Limb (tissue), 2 donors: ENCODE data around the gene TMEM151A.
"Not testable (repeated sequence)": the region's sequence is repeated elsewhere in the genome, so short reads cannot be mapped to it uniquely, and the experiment has no call there.

Experiments
- DNase-seq, 2 donors: peaks; one replicate each; pipeline ENCODE4 v3.0.0-alpha.2; 2016; ENCODE audit errors: extremely low spot score in 2 of 2

The TMEM151A gene

GRCh38 chr11:66309475-66309874 lies 17.8 kb downstream of the TMEM151A start:
- no peak for DNase-seq

GRCh38 chr11:66310324-66310723 lies 18.6 kb downstream of the TMEM151A start:
- no peak for DNase-seq

GRCh38 chr11:66310803-66311440 lies 19.2 kb downstream of the TMEM151A start:
- not testable (repeated sequence) for DNase-seq

DNA sequence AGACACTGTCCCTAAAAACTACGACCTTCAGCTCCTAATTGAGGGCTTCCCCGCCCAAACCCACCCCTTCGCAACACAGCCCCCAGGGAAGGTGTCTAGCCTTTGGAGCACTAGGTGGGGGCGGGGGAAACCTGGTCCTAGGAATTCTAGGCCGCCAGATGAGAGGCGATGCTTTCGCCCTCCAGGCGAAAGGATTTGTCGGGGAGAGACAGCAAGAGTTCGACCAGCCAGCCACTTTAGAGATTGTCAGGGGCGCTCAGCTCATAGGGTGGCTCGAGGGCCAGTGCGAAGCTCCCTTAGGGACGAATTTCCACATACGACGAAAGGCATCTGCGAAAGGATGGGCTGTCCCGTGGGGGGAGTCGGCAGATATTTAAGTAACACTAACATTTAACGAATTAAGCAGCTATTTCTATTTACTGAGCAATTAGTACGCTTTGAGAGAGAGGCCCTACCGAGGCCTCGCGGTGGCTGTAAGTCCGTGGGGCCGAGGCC lies 19.8 kb downstream of the TMEM151A start:
- no peak for DNase-seq

DNA sequence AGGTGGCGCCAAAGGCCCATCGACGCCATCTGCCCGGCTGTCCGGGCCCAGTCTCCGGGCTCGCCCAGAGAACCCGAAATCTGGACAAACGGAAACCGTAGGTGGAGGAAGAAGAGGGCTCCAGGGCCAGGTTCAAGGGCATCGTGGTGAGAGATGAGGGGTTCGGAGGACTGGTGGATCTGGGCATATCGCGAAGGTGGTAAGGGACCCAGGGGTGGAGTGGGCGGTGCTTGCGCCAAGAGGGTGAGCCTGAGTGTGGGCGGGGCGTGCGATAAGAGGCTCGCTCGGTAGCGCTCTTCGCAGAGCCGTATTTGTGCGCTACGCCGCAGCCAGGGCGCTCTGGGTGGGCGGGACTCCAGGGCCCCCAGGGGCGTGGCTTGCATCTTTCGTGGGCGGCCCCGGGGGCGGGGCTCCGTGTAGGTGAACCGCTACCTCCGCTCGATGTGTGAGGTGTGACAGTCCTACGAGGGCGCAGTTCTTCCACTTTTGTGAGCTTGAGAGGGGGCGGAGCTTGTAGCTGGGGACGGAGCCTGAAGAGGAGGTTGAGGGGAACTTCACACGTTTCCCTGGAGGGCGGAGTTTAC lies 20.4 kb downstream of the TMEM151A start:
- DNase-seq = peak; percentile 86 to 93

DNA sequence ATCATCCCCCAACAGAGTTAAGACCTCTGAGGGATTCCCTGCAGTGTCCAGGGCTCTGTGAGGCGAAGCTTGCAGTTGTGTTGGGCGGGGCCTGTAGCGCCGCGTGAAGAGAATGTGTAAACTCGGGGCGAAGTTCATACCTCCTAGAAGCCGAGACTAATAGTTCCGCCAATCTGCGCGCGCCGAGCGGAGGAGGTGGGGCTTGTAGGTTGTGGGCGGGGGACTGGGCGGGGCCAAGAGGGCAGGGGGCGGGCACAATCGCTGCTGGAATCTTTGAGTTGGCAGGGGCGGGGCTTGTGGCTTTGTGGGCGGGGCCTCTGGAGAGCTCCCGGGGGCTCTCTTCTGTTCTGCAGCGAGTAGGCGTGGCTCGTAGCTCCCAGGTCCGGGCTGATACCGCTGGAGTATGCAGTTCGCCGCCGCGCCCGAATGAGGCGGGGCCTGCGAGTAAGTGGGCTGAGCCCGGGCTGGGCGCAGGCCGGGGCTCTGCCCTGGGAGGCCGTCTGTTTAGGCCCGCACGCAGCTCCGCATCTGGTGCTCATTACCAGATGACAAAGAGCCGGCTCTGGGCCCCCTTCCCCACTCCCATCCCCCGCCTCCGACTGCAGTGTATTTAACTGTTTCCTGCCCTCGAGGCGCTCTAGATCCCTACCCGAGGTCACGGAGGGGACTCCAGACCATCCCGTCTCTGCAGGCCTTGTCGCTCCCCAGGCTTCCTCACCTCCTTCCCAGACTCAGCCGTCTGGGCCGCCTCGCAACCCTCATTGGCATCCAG lies 21.0 kb downstream of the TMEM151A start:
- peak; percentile 97 to 100 for DNase-seq

DNA sequence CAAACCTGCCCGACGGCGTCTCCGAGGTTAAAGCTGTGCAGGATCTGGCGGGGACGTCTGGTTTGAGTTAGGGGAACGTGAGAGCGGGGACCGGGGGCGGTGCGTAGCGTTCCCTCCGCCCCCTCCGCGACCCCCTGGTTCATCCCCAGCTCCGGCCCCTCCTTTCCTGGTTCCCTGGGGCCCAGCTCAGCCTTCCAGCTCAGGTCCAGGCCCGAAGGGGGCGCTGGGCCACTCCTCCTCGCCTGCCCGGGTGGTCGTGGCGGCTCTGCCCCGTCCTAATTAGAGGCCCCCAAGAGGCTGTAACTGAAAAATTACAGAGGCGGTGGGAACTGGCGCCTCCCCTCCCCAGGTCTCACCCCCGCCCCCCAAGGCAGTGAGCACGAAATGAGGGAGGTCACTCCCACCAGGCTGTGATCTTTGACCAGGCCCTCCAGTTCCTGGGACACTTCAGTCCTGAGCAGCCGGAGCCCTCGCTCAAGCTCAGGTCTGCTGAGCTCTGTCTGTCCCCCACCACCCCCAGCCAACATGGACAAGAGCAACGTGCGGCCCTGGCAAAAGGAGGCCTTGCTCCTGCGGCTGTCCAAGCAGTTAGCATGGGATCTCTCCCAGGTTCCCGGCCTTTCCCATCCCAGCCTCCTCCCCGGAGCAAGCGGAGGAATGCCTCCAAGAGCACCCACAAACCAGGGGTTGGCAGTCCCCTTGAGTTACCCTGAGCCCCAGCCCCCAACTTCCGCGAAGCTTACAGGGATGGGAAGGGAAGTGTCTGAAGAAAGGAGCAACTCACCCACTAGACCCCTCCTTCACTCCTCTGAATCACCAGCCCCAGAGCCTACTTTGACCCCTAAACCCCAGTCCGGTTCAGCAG lies 21.9 kb downstream of the TMEM151A start:
- peak; percentile 84 to 88 for DNase-seq

DNA sequence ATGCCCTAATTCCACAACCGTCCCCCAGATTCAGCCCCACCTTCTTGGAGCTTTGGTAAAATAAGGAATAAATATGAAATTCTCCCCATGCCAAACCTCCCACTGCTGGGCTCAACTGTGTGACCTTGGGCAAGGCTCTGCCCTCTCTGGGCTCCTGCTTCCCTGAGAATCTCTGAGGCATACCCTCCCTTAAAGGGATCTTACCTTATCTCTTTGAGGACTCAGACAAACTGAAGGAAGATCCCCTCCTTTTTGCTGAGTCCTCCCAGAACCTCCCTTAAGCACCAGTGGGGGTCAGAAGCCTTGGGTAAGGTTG lies 22.4 kb downstream of the TMEM151A start:
- DNase-seq = no peak

GRCh38 chr11:66314561-66315497 lies 23.1 kb downstream of the TMEM151A start:
- peak in 1 of 2 donors; percentile 0 for DNase-seq

- DNase-seq = no peak
These were observed 23.8 kb downstream of the TMEM151A start for GRCh38 chr11:66315498-66315885.

DNA sequence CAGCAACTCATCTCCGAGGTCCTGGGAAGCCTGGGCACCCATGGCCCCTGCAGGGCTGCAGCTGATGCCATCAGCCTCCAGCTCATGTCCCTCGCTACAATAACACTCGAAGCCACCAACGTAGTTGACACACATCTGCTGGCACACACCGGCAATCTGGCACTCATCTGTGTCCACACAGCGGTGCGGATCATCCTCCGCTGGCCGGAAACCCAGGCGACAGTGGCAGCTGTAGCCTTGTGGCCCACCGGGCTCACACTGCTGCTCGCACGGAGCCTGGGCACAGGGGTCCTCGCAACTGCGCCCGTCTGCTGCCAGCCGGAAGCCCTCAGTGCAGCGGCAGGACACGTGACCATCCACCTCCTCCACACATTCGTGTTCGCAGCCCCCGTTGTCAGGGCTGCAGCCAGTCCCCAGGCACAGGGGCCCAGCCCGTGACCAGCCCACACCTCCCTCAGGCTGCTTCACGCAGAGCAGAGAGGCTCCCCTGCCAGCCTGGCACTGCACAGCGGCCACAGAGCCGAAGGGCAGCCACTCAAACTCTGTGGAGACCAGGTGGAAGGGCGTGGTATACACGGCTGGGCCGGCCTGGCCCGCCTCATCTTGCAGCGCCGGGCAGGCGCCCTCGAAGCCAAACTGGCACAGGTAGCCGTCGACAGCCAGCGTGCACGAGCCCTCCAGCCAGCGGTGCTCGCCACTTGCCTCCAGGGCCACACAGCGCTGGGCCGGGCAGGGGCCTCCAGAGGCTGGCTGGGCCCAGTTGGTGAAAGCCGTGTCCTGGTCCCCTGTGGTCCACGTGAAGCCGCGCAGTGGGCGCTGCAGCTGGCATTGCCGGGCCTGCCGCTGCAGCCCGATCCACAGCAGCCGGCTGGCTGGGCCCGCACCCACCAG lies 24.5 kb downstream of the TMEM151A start:
- peak in 1 of 2 donors; percentile 42 for DNase-seq

GRCh38 chr11:66316849-66317251 lies 25.2 kb downstream of the TMEM151A start, which contains the start of gene CD248:
Gene CD248, minus strand, starts transcription at chr11:66317044. Its CDS starts 17 bp downstream, at chr11:66317027.
- peak; percentile 65 to 84 for DNase-seq

DNA sequence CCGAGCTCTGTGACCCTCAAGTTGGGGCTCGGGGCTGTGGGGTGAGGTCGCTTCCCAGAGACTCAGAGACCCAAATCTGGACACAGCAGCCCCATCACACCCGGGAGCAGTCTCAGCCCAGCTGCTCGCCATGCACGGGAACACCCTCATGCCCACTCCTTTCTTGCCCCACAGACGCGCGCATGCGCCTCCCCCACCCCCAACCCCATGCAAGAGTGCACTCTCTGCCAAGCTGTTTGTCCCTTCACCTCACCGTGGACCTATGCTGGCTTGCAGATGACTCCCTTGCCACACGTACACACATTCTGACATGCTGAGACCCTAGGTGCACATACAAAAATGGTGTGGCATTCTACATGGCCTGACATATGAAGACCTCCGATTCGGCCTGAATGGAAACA lies 25.6 kb downstream of the TMEM151A start:
- DNase-seq = peak; percentile 52 to 74

- peak in 1 of 2 donors; percentile 71 for DNase-seq
These were observed 26.3 kb downstream of the TMEM151A start for GRCh38 chr11:66317723-66318599.

DNA sequence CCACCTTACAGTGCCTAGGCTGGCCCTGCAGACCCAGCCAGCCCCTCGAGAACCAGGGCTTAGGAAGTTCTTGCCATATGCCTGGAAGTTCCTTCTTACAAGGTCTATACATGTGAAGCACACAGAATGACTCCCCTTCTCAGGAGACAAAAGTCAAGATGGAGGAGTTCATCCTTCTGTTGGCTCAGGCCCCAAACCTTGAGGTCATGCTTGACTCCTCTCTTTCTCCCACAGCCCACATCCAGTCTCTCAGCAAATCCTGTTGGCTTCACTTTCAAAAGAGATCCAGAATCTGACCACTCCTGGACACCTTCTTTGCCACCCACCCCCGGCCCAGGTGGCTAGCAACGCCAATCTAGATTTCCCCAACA lies 26.9 kb downstream of the TMEM151A start:
- no peak for DNase-seq

DNA sequence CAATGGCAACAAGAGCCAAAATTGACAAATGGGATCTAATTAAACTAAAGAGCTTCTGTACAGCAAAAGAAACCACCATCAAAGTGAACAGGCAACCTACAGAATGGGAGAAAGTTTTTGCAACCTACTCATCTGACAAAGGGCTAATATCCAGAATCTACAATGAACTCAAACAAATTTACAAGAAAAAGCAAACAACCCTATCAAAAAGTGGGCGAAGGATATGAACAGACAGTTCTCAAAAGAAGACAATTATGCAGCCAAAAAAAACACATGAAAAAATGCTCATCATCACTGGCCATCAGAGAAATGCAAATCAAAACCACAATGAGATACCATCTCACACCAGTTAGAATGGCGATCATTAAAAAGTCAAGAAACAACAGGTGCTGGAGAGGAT lies 28.6 kb downstream of the TMEM151A start:
- DNase-seq = not testable (repeated sequence)

- not testable (repeated sequence) for DNase-seq
These were observed 29.1 kb downstream of the TMEM151A start for GRCh38 chr11:66320748-66321147.

GRCh38 chr11:66321606-66322005 lies 29.9 kb downstream of the TMEM151A start:
- no peak for DNase-seq
